Measurements from ENCODE around the gene SPATA46. TPM values are rescaled to one million over a fixed set of nuclear protein-coding genes. Genes with fewer than 3 reads are reported as not detected.

The SPATA46 gene
- total RNA-seq, 3 donors from 2014 or later (not counting 1 experiment from before 2014, with no cell fraction given) = not detected

DNA sequence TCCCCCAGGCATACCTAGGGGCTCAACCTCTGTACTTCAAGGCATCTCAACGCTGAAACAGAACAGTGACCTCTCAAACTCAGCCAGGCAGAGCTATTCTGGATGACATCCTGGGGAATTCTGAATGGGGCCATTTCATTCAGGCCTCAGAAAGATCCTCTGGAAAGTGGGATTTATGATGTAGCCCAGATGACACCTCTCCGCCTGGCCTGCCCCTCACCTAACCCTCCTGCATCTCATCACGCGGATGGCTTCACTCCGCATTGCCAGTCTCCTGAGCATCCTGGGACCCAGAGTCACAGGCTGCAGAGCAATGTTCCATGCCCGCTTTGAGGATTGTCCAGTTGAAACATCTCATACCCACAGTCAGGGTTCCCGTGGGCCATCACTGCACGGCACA is 1.2 kb downstream of the SPATA46 start:
- no peak for DNase-seq
- no peaks in the 10 kb centered on the region for H3K36me3 ChIP-seq (ENCODE audit: control insufficient read depth, insufficient read depth, low read length)
- Mint-ChIP-seq H3K27ac (no peak overlapping the region), H3K27me3 (ENCODE audit: low read depth in 2 of 2) (no peaks in the 10 kb centered on the region), H3K9me3 (no peaks in the 10 kb centered on the region), H3K4me1 (peaks cover 16 to 17% of the 10 kb centered on the region in 2 donors), H3K4me3 (no peak overlapping the region), H3K36me3 (no peaks in the 10 kb centered on the region)
- no peak overlapping the region for H3K4me3 ChIP-seq (ENCODE audit: low read length)
- no peaks in the 10 kb centered on the region for H3K27me3 ChIP-seq (ENCODE audit: control insufficient read depth, insufficient read depth, low read length)
- H3K4me1 ChIP-seq (ENCODE audit: control insufficient read depth, insufficient read depth, low read length) = peaks cover 13% of the 10 kb centered on the region
- no peak overlapping the region for H3K27ac ChIP-seq (ENCODE audit: low read length)
- ATAC-seq = no peak
- 83% methylated on average over 8 of the region's 8 CpGs for WGBS (ENCODE audit: insufficient coverage)
- TF ChIP-seq, protein P1, sequence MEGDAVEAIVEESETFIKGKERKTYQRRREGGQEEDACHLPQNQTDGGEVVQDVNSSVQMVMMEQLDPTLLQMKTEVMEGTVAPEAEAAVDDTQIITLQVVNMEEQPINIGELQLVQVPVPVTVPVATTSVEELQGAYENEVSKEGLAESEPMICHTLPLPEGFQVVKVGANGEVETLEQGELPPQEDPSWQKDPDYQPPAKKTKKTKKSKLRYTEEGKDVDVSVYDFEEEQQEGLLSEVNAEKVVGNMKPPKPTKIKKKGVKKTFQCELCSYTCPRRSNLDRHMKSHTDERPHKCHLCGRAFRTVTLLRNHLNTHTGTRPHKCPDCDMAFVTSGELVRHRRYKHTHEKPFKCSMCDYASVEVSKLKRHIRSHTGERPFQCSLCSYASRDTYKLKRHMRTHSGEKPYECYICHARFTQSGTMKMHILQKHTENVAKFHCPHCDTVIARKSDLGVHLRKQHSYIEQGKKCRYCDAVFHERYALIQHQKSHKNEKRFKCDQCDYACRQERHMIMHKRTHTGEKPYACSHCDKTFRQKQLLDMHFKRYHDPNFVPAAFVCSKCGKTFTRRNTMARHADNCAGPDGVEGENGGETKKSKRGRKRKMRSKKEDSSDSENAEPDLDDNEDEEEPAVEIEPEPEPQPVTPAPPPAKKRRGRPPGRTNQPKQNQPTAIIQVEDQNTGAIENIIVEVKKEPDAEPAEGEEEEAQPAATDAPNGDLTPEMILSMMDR (IDR thresholded peaks at IDR 0.05) = no peak
- no peaks in the 10 kb centered on the region for H3K9me3 ChIP-seq (ENCODE audit: control insufficient read depth, insufficient read depth, low read length)
- intact Hi-C loops (cut with micrococcal nuclease) = no loop called here

DNA sequence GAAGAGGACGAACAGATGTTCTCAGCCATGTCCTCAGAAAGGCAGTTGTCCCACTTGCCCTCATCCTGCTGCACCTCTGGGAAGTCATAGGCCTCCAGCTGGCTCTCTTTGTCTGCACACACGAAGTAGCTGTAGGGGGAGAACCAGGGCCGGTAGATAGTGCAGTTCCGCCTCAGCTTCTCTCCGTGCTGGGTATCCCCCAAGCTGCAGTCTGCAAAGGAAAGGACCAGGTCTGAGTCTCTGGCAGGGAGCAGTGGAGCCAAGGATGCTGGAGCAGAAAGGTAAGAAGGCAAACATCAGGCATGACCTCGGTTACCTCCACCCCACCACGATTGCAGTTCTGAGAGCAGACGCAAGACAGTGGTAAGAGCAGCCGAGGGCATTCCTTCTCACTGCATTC is 2.2 kb downstream of the SPATA46 start:
- DNase-seq (no peak), ATAC-seq (no peak)
- TF ChIP-seq, protein P1 (IDR thresholded peaks at IDR 0.05) = no peak
- Mint-ChIP-seq H3K4me3 (no peak overlapping the region), H3K4me1 (peaks cover 11 to 16% of the 10 kb centered on the region in 2 donors), H3K9me3 (no peaks in the 10 kb centered on the region), H3K27ac (no peak overlapping the region), H3K27me3 (ENCODE audit: low read depth in 2 of 2) (no peaks in the 10 kb centered on the region), H3K36me3 (no peaks in the 10 kb centered on the region)
- H3K27me3 ChIP-seq (ENCODE audit: control insufficient read depth, insufficient read depth, low read length) = no peaks in the 10 kb centered on the region
- intact Hi-C loops (cut with micrococcal nuclease) = no loop called here
- H3K9me3 ChIP-seq (ENCODE audit: control insufficient read depth, insufficient read depth, low read length) = no peaks in the 10 kb centered on the region
- no peak overlapping the region for H3K4me3 ChIP-seq (ENCODE audit: low read length)
- WGBS (ENCODE audit: insufficient coverage) = 82% methylated on average over 9 of the region's 9 CpGs
- H3K27ac ChIP-seq (ENCODE audit: low read length) = no peak overlapping the region
- no peaks in the 10 kb centered on the region for H3K36me3 ChIP-seq (ENCODE audit: control insufficient read depth, insufficient read depth, low read length)
- peaks cover 13% of the 10 kb centered on the region for H3K4me1 ChIP-seq (ENCODE audit: control insufficient read depth, insufficient read depth, low read length)

DNA sequence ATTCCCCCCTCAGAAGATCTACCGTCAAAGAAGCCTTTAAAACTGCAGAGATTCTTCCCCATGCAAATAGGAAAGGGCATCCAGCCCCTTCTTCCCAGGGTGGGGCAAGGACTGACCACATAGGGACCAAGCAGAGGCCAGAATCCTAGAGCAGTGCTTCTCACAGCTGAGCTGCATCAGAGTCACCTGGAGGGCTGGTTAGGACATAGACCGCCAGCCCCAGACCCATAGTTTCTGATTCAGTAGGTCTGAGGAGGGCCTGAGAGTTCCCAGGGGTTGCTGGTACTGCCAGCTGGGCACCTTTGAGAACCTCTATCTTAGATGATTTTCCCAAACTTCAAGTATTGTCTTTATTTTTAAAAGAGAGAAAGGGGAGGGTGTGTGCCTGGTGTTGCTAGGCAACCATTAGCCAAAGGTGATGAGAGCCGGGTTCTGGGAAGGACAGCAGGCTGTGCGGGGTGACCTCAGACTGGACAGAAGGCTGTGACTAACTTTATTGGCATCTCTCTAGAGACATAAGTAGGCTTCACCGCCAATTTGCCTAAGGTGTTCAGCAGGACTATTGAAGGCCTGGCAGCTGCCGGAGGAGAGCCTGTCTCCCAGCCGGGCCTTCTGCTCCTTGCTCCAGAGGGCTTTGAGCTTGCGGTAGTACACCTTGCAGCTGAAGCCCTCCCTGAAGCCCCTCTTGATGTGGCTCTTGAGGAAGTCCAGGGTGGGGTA is 3.0 kb downstream of the SPATA46 start:
- Histone ChIP-seq H3K4me1 (ENCODE audit: control insufficient read depth, insufficient read depth, low read length) (peaks cover 13% of the 10 kb centered on the region), H3K4me3 (ENCODE audit: low read length) (no peak overlapping the region), H3K9me3 (ENCODE audit: control insufficient read depth, insufficient read depth, low read length) (no peaks in the 10 kb centered on the region), H3K36me3 (ENCODE audit: control insufficient read depth, insufficient read depth, low read length) (no peaks in the 10 kb centered on the region), H3K27me3 (ENCODE audit: control insufficient read depth, insufficient read depth, low read length) (no peaks in the 10 kb centered on the region), H3K27ac (ENCODE audit: low read length) (no peak overlapping the region)
- Mint-ChIP-seq H3K36me3 (no peaks in the 10 kb centered on the region), H3K27ac (no peak overlapping the region), H3K4me1 (peaks cover 11 to 16% of the 10 kb centered on the region in 2 donors), H3K4me3 (no peak overlapping the region), H3K27me3 (ENCODE audit: low read depth in 2 of 2) (no peaks in the 10 kb centered on the region), H3K9me3 (no peaks in the 10 kb centered on the region)
- ATAC-seq = no peak
- intact Hi-C loops (cut with micrococcal nuclease) = no loop called here
- TF ChIP-seq, protein P1 (IDR thresholded peaks at IDR 0.05) = no peak
- DNase-seq = no peak
- 95% methylated on average over 8 of the region's 8 CpGs for WGBS (ENCODE audit: insufficient coverage)

DNA sequence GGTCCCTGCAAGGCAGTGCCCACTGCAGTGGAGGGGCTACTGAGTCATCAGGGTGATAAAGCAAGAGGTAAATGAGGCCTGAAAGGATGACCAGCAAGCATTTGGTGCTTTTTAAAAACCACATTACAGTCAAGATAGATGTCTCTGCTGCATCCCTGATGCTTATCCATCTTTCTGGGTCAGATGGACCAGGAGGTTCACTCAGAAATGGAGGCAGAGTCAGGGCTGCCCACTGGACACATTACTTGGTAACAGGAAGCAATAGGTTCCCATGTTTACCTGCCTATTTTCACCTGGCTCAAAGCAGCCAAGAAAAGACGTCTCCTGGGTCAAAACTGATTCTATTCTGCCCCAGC is 3.6 kb downstream of the SPATA46 start:
- H3K36me3 Mint-ChIP-seq = no peaks in the 10 kb centered on the region
- no peaks in the 10 kb centered on the region for H3K9me3 Mint-ChIP-seq
- H3K27ac Mint-ChIP-seq = no peak overlapping the region
- no peak overlapping the region for H3K4me3 Mint-ChIP-seq
- TF ChIP-seq, protein P1 (IDR thresholded peaks at IDR 0.05) = no peak
- ATAC-seq (no peak), DNase-seq (no peak)
- H3K27ac ChIP-seq (ENCODE audit: low read length) = no peak overlapping the region
- no peaks in the 10 kb centered on the region for H3K36me3 ChIP-seq (ENCODE audit: control insufficient read depth, insufficient read depth, low read length)
- H3K4me1 ChIP-seq (ENCODE audit: control insufficient read depth, insufficient read depth, low read length) = peaks cover 13% of the 10 kb centered on the region
- H3K27me3 Mint-ChIP-seq (ENCODE audit: low read depth in 2 of 2) = no peaks in the 10 kb centered on the region
- H3K9me3 ChIP-seq (ENCODE audit: control insufficient read depth, insufficient read depth, low read length) = no peaks in the 10 kb centered on the region
- H3K27me3 ChIP-seq (ENCODE audit: control insufficient read depth, insufficient read depth, low read length) = no peaks in the 10 kb centered on the region
- WGBS (ENCODE audit: insufficient coverage) = 100% methylated on average over 1 of the region's 1 CpG
- no peak overlapping the region for H3K4me3 ChIP-seq (ENCODE audit: low read length)
- peaks cover 11 to 16% of the 10 kb centered on the region in 2 donors for H3K4me1 Mint-ChIP-seq
- intact Hi-C loops (cut with micrococcal nuclease) = no loop called here
